Body of pancreas (tissue), 4 donors: ENCODE measurements around the gene GLTP. TPM values are rescaled to one million over a fixed set of nuclear protein-coding genes. Genes with fewer than 3 reads are reported as not detected.
A peak's percentile ranks its signal among the peaks of the same experiment; 100 is the strongest.

Experiments used
- ATAC-seq: fragments of 150-250 bp; one replicate; pipeline ENCODE4 v1.9.1; 2016
- DNase-seq, 4 donors: peaks; one replicate each; pipeline ENCODE4 v3.0.0-alpha.2; 2019
- H3K27ac ChIP-seq, 4 donors: fragments of 200-600 bp; sonication (generic); 1 replicate in 3 of 4; 2 replicates in 1 of 4; pipeline versions ENCODE4 v1.5.1 to v1.6.1; 2016 to 2019; ENCODE audit warnings: mild to moderate bottlenecking in 1 of 4, mixed read lengths in 1 of 4, moderate library complexity in 1 of 4
- H3K27me3 ChIP-seq, 2 donors: fragments of 200-600 bp; sonication (generic); one replicate each; pipeline ENCODE4 v1.6.0; 2016; ENCODE audit warnings: mild to moderate bottlenecking in 1 of 2
- H3K36me3 ChIP-seq, 2 donors: fragments of 200-600 bp; sonication (generic); replicated peaks in 1 of 2; 2 replicates each; pipeline ENCODE4 v1.5.1; 2016; ENCODE audit warnings: low read depth in 2 of 2; ENCODE audit not compliant: insufficient read depth in 1 of 2
- H3K4me1 ChIP-seq: fragments of 200-600 bp; sonication (generic); one replicate; pipeline ENCODE4 v1.6.0; 2016
- H3K4me3 ChIP-seq, 2 donors: fragments of 200-600 bp; sonication (generic); 1 replicate in 1 of 2; 2 replicates in 1 of 2; pipeline ENCODE4 v1.5.1; 2016 to 2019
- H3K9me3 ChIP-seq, 3 donors: fragments of 200-600 bp; sonication (generic); 1 replicate in 2 of 3; 2 replicates in 1 of 3; pipeline ENCODE4 v1.5.1; 2016
- POLR2A ChIP-seq, 3 donors: fragments of 450-650 bp; IDR thresholded peaks; one replicate each; pipeline ENCODE4 v1.6.1; 2016; ENCODE audit warnings: antibody characterized with exemption in 3 of 3, mild to moderate bottlenecking in 2 of 3
- WGBS, 2 donors: methylation state at CpG; one replicate each; pipeline ENCODE4 v1.1.5; 2017; 5-methylcytosine and 5-hydroxymethylcytosine counted together
- intact Hi-C: fragments of 100-400 bp; cut with DNase I; formaldehyde crosslinking; loops from one replicate; pipeline ENCODE4 v1.15.1; 2023
- total RNA-seq, 2 donors: library from RNA; depleted of rRNA; stranded (reverse); fragments of >200 nt; gene quantifications; one replicate each; pipeline ENCODE4 v1.1.0, GENCODE V29; 2016
- TF ChIP-seq, protein P1 (sequence below), 7 experiments: fragments of 450-650 bp in 4 of 7; fragments of 200-600 bp in 3 of 7; sonication (generic) in 3 of 7; IDR thresholded peaks; one replicate each; pipeline ENCODE4 v1.5.1; 2016 to 2019; ENCODE audit warnings: antibody characterized with exemption in 7 of 7

Gene GLTP
- total RNA-seq, 2 donors from 2014 or later = 21.1 to 27.8 TPM

DNA sequence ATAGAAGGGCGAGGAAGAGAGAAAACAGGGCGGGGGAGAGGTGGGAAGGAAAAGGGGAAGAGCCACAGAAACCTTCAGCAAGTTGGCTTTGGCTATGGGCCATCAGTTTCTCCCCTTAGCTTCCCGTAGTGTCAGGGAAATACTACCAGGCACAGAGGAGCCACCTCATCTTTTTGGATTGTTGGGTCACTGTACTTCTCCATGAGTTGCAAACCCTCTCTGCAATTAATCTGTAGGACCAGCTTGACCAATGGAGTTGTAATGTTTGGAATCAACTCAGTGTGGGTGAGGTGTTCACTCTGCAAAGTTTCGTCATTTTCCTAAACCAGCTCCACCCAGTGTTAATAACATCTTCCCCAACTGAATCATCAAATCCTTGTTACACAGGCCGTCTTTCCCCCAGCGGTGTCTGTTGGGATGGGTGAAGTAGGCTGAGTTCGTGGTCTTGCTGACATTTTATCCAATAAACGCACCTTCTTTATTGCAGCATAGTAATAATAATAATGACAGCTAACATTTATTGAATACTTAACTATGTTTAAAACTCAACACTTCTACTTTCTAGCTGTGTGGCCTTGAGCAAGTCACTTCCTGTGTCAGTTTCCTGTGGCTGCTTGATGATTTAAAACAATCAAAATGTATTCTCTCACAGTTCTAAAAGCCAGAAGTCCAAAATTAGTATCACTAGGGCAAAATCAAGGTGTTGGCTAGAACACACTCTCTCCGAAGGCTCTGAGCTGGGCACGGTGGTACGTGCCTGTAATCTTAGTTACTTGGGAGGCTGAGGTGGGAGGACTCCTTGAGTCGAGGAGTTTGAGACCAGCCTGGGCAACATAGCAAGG is 8.1 kb upstream of the GLTP start:
- Histone ChIP-seq H3K4me3 (no peak overlapping the region), H3K36me3 (no peaks in the 10 kb centered on the region), H3K4me1 (no peaks in the 10 kb centered on the region), H3K27me3 (no peaks in the 10 kb centered on the region), H3K27ac (peak overlapping the region in 1 of 4 donors; percentile 55), H3K9me3 (no peaks in the 10 kb centered on the region)
- TF ChIP-seq, protein P1, sequence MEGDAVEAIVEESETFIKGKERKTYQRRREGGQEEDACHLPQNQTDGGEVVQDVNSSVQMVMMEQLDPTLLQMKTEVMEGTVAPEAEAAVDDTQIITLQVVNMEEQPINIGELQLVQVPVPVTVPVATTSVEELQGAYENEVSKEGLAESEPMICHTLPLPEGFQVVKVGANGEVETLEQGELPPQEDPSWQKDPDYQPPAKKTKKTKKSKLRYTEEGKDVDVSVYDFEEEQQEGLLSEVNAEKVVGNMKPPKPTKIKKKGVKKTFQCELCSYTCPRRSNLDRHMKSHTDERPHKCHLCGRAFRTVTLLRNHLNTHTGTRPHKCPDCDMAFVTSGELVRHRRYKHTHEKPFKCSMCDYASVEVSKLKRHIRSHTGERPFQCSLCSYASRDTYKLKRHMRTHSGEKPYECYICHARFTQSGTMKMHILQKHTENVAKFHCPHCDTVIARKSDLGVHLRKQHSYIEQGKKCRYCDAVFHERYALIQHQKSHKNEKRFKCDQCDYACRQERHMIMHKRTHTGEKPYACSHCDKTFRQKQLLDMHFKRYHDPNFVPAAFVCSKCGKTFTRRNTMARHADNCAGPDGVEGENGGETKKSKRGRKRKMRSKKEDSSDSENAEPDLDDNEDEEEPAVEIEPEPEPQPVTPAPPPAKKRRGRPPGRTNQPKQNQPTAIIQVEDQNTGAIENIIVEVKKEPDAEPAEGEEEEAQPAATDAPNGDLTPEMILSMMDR (IDR thresholded peaks at IDR 0.05) = no peak
- TF ChIP-seq POLR2A (IDR thresholded peaks at IDR 0.05) = no peak
- peak in 1 of 4 donors; percentile 33 for DNase-seq
- intact Hi-C loops = no loop called here
- peak; percentile 30 for ATAC-seq
- whole genome bisulfite sequencing, 2 donors = 55 to 60% methylated on average over 12 of the region's 12 CpGs

DNA sequence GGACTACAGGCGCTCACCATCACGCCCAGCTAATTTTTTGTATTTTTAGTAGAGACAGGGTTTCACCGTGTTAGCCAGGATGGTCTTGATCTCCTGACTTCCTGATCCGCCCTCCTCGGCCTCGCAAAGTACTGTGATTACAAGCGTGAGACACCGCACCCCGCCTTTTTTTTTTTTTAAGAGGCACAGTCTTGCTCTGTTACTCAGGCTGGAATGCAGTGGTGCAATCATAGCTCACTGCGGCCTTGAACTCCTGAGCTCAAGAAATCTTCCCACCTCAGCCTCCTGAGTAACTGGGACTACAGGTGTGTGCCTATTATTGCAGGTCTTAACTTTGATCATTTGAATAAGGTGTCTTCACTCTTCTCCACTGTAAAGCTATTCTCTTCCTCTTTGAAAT is 5.3 kb upstream of the GLTP start:
- WGBS, 2 donors = 74 to 81% methylated on average over 10 of the region's 10 CpGs
- H3K9me3 ChIP-seq = no peaks in the 10 kb centered on the region
- DNase-seq (no peak), ATAC-seq (no peak)
- TF ChIP-seq POLR2A (IDR thresholded peaks at IDR 0.05) = no peak
- TF ChIP-seq, protein P1 (IDR thresholded peaks at IDR 0.05) = no peak
- no peaks in the 10 kb centered on the region for H3K36me3 ChIP-seq
- peaks cover 6% of the 10 kb centered on the region for H3K4me1 ChIP-seq
- no peak overlapping the region for H3K27ac ChIP-seq
- H3K27me3 ChIP-seq = no peaks in the 10 kb centered on the region
- H3K4me3 ChIP-seq = no peak overlapping the region
- intact Hi-C loops = no loop called here

GRCh38 chr12:109883461-109883860 is 3.1 kb upstream of the GLTP start:
- peaks cover 19% of the 10 kb centered on the region for H3K4me1 ChIP-seq
- intact Hi-C loops = no loop called here
- 63 to 66% methylated on average over 3 to 4 of the region's 4 CpGs for WGBS, 2 donors

GRCh38 chr12:109881752-109882151 is 1.4 kb upstream of the GLTP start:
- intact Hi-C loops = no loop called here
- ATAC-seq = no peak
- no peaks in the 10 kb centered on the region for H3K36me3 ChIP-seq
- DNase-seq = no peak
- H3K4me1 ChIP-seq = peaks cover 26% of the 10 kb centered on the region
- WGBS, 2 donors = 95 to 98% methylated on average over 2 of the region's 2 CpGs
- H3K27me3 ChIP-seq = no peaks in the 10 kb centered on the region
- no peak overlapping the region for H3K27ac ChIP-seq
- H3K9me3 ChIP-seq = no peaks in the 10 kb centered on the region
- no peak for TF ChIP-seq POLR2A (IDR thresholded peaks at IDR 0.05)
- TF ChIP-seq, protein P1 (IDR thresholded peaks at IDR 0.05) = no peak
- H3K4me3 ChIP-seq = no peak overlapping the region

More at GRCh38 chr12:109883461-109883860, 3.1 kb upstream of the GLTP start:
- ATAC-seq = no peak
- TF ChIP-seq, protein P1 (IDR thresholded peaks at IDR 0.05) = no peak
- TF ChIP-seq POLR2A (IDR thresholded peaks at IDR 0.05) = no peak
- H3K27me3 ChIP-seq = no peaks in the 10 kb centered on the region
- DNase-seq = no peak
- no peak overlapping the region for H3K27ac ChIP-seq
- H3K9me3 ChIP-seq = no peaks in the 10 kb centered on the region
- no peaks in the 10 kb centered on the region for H3K36me3 ChIP-seq
- H3K4me3 ChIP-seq = no peak overlapping the region
